Bone marrow (tissue), 2 donors: ENCODE results near the gene XPA.
A peak's percentile ranks its signal among the peaks of the same experiment; 100 is the strongest.

Source experiments
- DNase-seq, 2 donors: peaks; one replicate each; lab custom pipeline; 2025; lab: John Stamatoyannopoulos, UW

Gene XPA

DNA sequence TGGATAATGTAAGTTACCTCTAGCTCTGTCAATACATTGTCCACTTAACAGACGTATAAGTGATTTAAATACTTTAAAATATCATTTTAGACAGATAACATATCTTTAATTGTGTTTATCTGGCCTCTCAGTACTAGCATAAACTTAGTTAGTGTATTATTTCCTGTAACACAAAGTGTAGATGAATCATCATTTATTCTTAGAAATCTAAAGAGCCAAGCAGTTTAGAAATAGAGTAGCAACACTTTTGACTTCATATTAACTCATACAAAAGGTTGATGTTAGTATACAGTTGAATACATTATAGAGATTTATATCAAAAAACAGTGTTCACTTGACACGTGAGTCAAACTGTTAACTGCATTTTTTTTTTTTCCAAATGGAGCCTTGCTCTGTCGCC is 45.5 kb downstream of the XPA start:
- DNase-seq = peak in 1 of 2 donors; percentile 33

DNA sequence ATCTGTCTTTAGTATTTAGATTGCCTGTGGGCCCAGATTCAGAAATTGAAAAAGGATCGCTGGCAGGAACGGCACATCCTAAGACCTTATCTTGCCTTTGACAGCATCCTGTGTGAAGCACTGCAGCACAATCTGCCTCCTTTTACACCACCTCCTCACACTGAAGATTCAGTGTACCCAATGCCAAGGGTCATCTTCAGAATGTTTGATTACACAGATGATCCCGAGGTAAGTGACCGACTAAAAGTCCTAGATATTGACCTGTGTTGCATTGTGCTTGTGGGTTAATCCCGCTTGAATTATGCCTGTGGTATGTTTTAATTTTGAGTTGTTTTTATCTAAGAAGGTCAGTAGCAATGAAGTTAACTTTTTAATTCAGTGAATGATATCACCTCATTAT is 49.1 kb downstream of the XPA start:
- no peak for DNase-seq

DNA sequence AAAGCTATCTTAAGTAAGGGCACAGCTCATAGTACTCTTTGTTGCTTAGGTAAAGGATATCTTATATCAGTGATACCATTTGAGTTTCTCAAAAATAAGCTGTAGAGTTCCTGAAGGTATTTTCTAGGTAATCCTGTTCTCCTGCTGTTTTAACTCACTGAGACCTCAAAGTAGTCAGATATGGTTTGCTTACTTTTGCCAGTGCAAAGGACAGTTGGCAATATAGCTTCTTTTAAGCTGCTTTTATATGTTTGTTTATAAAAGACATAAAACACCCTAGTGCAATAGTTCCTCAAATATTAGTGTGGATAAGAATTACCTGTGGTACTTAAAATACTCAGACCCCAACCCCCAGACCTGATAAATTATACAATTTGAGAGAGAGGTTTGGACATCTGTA is 51.4 kb downstream of the XPA start:
- DNase-seq = no peak

DNA sequence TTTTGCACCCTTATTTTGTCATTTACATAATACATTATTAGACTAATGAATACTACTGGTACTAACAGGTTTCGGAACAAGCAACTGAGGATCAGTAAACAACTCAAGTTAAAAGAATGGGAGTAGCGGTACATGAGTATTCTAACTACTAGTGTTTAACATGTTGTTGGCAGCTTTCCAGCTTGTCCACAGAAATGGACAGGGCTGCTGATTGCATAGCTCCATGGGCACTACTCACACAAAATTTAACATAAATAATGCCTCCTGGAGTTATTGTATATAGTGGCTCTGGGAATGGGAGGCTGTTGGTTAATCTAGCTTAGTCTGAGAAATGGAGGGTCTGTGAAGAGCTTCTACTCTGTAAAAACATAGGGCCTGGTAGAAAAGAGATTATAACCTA is 56.8 kb downstream of the XPA start:
- DNase-seq = no peak

DNA sequence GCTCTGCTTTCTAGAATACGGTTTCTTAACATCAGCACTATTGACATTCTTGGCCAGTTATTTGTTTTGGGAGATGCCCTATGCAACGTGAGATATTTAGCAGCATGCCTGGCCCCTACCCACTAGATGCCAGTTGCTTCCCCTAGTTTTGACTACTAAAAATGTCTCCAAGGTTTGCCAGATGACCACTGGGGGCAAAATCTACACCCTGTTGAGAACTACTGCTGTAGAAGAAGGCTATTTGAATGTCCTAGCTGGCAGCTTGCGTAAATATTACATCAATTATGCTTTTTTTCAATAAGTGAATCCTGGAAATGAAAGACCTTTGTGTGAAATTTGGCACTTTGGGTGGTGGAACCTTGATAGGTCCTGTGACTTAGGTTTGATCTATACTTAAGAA is 58.5 kb downstream of the XPA start:
- no peak for DNase-seq

DNA sequence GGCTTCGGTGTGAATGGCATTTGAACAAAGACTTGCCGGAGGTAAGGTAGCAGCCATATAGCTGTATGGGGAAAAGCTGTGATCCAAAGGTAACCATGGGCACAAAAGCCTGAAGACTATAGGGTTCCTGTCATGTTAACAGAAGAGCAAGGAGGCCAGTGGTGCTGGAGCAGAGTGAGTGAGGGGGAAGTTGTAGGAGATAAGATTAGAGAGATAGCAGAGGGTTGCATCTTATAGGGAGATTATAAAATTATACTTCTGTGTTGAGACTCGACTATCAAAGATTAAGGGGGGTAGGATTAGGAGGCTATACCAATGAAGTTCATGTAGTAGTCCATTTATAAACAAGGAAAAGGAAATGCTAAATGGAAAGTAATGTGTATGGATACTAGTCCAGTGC is 60.2 kb downstream of the XPA start:
- no peak for DNase-seq

DNA sequence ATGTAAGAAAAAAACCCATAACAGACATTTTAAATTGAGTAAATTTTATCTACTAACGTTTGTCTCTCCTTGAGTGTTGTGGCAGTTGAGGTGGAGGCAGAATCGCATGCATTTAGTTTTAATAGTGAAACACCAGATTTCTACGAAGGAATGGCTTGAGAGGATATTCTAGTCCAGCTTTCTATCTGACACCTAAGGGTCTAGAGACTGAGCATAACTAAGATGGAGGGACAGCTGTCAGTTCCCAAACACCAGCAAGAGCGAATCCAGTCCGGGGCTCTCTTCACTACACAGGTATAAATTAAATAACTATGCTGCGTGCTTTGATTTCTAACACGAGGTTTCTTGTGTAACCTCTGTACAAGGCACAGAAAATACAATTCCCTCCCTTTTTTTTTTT is 62.1 kb downstream of the XPA start:
- DNase-seq = no peak

DNA sequence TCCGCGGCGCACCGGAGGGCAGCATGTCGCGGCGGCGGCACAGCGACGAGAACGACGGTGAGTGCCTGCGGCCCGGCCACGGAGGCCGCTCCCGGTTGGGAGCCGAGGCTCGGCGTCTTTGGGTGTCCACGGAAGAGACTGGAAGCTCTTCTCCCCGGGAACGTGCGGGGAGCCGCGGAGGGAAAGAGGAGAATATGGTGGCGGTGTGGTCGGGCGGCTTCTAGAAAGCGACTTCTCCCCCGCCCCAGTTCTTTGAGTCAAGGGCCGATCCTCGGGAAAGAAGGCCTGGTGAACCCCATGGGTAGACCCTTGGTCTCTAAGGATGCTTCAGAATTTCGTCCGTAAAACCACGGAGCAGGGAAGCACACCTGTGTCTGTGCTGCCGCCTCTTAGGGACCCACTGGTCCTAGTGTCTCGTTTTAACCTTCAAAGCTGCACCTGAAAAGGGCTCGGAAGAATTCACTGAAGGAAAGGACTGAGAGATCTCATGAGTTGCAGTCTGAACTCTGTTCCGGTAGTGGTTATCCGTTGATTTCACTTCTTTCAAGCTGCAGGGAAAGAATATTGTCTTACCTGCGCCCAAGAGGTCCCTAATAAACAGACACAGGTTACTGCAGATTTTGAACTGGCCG is 63.2 kb downstream of the XPA start:
- no peak for DNase-seq

DNA sequence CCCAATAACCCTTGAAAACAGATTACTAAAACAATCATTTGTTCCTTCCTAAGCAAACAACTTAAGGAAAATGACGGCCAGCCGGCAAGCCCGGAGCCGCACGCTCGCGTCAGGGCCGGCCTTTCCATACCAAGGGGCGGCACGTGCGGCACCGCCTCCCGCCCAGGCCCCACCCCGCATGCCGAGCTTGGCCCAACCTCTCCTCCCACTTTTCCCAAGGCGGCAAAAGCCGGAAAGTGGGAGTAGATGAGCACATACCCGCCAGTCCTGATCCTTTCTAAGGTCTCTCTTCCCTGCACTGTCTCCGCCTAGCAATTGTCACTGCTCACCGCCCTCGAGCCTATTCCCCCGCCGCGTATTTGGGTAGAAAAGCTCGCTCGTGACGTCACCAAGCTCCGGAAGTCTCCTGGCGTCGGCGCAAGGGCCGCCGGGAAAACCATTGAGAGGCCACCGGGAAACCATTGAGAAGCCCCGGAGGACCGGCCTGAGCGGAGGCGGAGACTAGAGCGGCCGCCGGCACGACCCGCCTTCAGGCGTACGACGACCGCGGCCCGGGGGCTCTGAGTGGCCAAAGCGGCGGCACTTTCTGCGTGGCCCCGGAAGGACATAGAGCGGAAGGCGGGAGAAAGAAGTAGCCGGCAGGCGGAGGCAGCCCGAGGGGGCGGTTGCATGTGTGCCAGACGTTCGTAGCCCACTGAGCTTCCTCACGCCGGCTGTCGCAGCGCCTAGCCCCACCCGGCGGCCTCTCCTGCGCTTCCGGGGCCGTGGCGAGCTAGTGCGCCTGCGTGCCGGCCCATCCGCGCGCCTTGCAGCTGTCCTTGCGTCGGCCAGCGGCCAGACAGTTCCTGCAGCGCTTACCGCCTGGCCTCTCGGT is 63.9 kb downstream of the XPA start, which contains the start of the genes NCBP1 and TSTD2:
NCBP1 (plus strand) TSS at position 837 of the 874 bp plus-strand sequence. CDS start 61 bp downstream, outside the sequence.
TSTD2 (minus strand) TSS at position 384 of the 874 bp plus-strand sequence. CDS start 5,806 bp downstream, outside the sequence.
- DNase-seq = peak; percentile 96 to 99

DNA sequence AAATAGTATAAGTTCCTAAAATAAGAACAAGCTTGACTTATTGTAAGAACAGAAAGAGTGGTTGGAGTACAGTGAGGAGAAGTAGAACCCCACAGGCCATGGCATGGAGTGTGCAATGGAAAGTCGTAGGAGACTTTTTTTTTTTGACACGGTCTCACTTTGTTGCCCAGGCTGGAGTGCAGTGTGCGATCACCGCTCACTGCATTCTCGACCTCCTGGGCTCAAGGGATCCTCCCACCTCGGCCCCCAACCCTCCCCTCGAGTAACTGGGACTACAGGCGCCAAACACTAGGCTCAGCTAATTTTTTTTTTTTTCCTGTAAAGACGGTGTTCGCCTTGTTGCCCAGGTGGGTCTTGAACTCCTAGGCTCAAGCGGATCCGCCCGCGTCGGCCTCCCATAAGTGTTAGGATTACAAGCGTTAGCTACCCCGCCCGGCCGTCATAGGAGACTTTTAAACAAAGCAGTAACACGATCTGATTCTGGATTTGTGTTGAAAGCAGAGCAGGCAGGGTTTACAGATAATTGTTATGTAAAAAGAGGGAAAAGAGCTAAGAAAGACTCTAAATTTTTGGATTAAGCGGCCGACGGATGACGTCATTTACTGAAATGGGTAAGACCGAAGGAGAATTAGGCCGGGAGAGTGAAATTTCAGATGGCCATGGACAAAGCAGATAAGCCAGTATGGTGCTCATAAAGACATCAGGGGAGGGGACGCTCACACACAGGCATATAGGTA is 64.7 kb downstream of the XPA start:
- no peak for DNase-seq

DNA sequence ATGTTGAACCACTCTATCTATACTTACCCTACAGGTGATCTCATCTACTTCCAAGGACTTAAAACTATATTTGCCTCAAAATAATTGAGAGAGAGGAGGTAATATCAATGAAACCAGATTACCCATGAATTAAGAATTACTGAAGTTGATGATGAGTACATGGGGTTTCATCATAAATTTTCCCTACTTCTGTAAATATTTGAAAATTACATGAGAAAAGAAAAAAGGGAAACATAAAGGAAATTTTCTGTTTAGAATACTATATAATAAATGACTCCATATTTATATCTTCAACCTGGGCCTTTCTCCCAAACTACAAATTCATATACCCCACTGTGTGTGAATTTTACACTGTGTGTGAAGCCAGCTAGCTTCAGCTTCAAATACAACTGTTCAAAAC is 66.5 kb downstream of the XPA start:
- DNase-seq = no peak

DNA sequence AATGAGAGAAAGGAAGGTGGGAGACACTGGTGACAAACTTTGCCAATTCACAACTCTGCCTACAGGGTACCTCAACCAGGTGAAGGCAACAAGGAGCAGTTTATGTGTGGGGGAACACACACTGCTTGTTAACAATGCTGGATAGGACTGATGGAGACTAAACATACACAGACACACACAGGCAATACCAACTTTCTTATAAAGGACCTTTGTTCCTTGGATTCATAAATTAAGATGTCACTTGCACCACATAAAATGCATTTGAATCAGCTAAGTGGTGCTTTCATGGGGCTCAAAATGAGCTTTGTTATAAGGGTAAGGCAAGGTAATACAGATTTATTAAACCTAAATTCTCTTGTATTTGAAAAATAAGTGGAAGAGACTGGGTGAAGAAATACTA is 68.0 kb downstream of the XPA start:
- no peak for DNase-seq

DNA sequence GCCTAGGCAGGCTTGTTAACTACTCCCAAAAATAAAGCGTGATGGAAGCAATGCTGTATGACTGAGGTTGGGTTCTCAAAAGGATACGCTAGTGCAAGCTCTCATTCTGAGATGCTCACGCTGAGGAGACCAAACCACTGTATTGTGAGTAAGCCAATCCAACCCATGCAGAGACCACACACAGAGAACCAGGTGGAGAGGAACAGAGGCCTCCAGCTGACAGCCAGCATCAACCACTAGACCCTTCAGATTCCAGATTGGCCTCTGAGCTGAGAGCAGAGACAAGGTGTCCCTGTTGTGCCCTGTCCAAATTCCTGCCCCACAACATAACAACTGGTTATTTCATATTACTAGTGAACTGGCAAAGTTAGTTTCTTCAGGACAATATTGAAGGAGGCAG is 68.5 kb downstream of the XPA start:
- no peak for DNase-seq

DNA sequence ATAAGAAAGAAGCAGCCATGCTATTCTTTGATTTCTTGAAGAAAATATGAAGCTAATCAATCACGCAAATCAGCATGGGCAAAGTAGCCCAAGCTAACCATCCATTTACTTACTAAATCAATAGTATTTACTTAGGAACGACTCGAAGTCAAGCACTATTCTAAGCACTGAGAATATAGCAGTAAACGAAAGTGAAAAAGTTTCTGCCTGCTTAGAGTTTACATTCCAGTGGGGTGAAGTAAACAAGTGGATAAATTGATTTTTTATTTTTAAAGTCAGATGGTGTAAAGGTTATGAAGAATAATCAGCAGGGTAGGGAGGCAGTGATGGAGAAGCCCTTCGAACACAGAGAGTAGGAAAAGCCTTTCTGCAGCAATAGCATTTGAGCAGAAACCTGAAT is 69.5 kb downstream of the XPA start:
- DNase-seq = no peak

DNA sequence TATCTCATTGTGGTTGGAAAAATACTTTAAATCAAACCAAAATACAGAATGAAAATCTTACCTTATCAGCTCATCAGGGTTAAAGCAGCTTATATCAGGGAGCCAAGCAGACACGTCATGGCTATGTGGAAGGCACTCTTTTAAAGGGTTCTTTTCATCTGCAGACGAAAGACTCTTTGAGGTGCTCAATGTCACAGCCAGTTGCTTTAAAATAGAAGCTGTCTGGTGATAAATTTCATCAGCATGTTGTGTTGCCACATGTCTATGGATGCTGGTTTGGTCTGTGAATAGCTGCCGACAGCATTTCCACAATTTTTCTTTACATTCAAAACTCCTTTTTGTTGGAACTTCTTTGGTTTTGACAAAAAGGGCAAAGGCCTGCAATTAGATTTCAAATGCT is 71.5 kb downstream of the XPA start:
- DNase-seq = no peak
